OCI-LY7 (cell line): Measurements from ENCODE around the gene NR5A2.

ENCODE experiments used
- EZH2phosphoT487 ChIP-seq: fragments of 200-600 bp; sonication (generic); IDR thresholded peaks from 2 replicates; pipeline ENCODE4 v1.6.1; 2018; ENCODE audit warnings: low read depth, borderline replicate concordance, mild to moderate bottlenecking, mixed run types, antibody characterized with exemption, low read length, moderate library complexity, mixed read lengths
- TF ChIP-seq, protein P1 (sequence below): fragments of 200-600 bp; sonication (generic); conservative IDR thresholded peaks from 2 replicates; pipeline ENCODE4 v1.5.1; 2014; ENCODE audit warnings: mild to moderate bottlenecking, antibody characterized with exemption, low read length, moderate library complexity, mixed read lengths

- TF ChIP-seq, protein P1, sequence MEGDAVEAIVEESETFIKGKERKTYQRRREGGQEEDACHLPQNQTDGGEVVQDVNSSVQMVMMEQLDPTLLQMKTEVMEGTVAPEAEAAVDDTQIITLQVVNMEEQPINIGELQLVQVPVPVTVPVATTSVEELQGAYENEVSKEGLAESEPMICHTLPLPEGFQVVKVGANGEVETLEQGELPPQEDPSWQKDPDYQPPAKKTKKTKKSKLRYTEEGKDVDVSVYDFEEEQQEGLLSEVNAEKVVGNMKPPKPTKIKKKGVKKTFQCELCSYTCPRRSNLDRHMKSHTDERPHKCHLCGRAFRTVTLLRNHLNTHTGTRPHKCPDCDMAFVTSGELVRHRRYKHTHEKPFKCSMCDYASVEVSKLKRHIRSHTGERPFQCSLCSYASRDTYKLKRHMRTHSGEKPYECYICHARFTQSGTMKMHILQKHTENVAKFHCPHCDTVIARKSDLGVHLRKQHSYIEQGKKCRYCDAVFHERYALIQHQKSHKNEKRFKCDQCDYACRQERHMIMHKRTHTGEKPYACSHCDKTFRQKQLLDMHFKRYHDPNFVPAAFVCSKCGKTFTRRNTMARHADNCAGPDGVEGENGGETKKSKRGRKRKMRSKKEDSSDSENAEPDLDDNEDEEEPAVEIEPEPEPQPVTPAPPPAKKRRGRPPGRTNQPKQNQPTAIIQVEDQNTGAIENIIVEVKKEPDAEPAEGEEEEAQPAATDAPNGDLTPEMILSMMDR = no peak
- no peak for TF ChIP-seq EZH2phosphoT487
Measured at GRCh38 chr1:200035956-200036618, 8.6 kb downstream of the NR5A2 start.
